CD4-positive, alpha-beta T cell (primary cell): Measurements from ENCODE around the gene KRTAP5-8. TPM values are rescaled to one million over a fixed set of nuclear protein-coding genes. Genes with fewer than 3 reads are reported as not detected.
"Not testable (repeated sequence)": the region's sequence is repeated elsewhere in the genome, so short reads cannot be mapped to it uniquely, and the experiment has no call there.

Experiments
- ATAC-seq: fragments of 200-7000 bp; cut with Tn5 transposase; one replicate; pipeline ENCODE4 v1.10.0; 2022; ENCODE audit warnings: mild to moderate bottlenecking; ENCODE audit not compliant: poor library complexity
- CTCF ChIA-PET: fragments of 350-600 bp; sonication (Branson Sonifier 250); formaldehyde crosslinking; loops from one replicate; lab custom pipeline; 2021; ENCODE audit warnings: antibody characterized with exemption, inconsistent platforms; lab: Charles Lee
- POLR2A ChIA-PET: fragments of 350-600 bp; sonication (Branson Sonifier 250); formaldehyde crosslinking; loops from one replicate; lab custom pipeline; 2021; ENCODE audit warnings: antibody characterized with exemption, inconsistent platforms; lab: Charles Lee
- DNase-seq, 14 experiments: peaks; one replicate each; pipeline ENCODE4 v3.0.0-alpha.2; 2013 to 2020; ENCODE audit warnings: mixed read lengths in 2 of 14
- H3K27ac ChIP-seq, 2 donors: one replicate each; pipeline versions ENCODE4 v1.5.1 to v1.7.0; 2013; ENCODE audit warnings: low read length in 2 of 2, low read depth in 1 of 2, mild to moderate bottlenecking in 1 of 2
- H3K27me3 ChIP-seq, 2 experiments: 1 replicate in 1 of 2; 2 replicates in 1 of 2; pipeline versions ENCODE4 v1.6.1 to v1.7.0; 2013; ENCODE audit warnings: low read length in 2 of 2, control low read depth in 1 of 2, mild to moderate bottlenecking in 1 of 2, moderate library complexity in 1 of 2; ENCODE audit not compliant: insufficient read depth in 2 of 2, control insufficient read depth in 1 of 2
- H3K36me3 ChIP-seq: one replicate; pipeline ENCODE4 v1.6.1; 2013; ENCODE audit warnings: low read length, control low read depth; ENCODE audit not compliant: insufficient read depth
- H3K4me1 ChIP-seq: one replicate; pipeline ENCODE4 v1.6.1; 2013; ENCODE audit warnings: low read length, control low read depth; ENCODE audit not compliant: insufficient read depth
- H3K4me3 ChIP-seq: one replicate; pipeline ENCODE4 v1.5.1; 2013; ENCODE audit warnings: mild to moderate bottlenecking, low read length, moderate library complexity
- H3K9me3 ChIP-seq, 2 experiments: 1 replicate in 1 of 2; 2 replicates in 1 of 2; pipeline versions ENCODE4 v1.6.1 to v1.7.0; 2013; ENCODE audit warnings: low read length in 2 of 2, mild to moderate bottlenecking in 2 of 2, control low read depth in 1 of 2, moderate library complexity in 1 of 2; ENCODE audit not compliant: control insufficient read depth in 1 of 2, insufficient read depth in 1 of 2
- H3K27ac Mint-ChIP-seq: one replicate; pipeline ENCODE4 v1.8.0; 2020; ENCODE audit warnings: mixed read lengths
- H3K27me3 Mint-ChIP-seq: one replicate; pipeline ENCODE4 v1.8.0; 2021; ENCODE audit warnings: mixed read lengths
- H3K36me3 Mint-ChIP-seq: one replicate; pipeline ENCODE4 v1.8.0; 2021; ENCODE audit warnings: low read depth, mixed read lengths
- H3K4me1 Mint-ChIP-seq: one replicate; pipeline ENCODE4 v1.8.0; 2021; ENCODE audit warnings: low read depth, mixed read lengths
- H3K4me3 Mint-ChIP-seq: one replicate; pipeline ENCODE4 v1.8.0; 2020; ENCODE audit warnings: mild to moderate bottlenecking, mixed read lengths
- H3K9me3 Mint-ChIP-seq: one replicate; pipeline ENCODE4 v1.8.0; 2020; ENCODE audit warnings: mixed read lengths
- intact Hi-C, 2 experiments: fragments of 100-400 bp; cut with DNase I in 1 of 2; cut with micrococcal nuclease in 1 of 2; formaldehyde crosslinking; loops; one replicate each; pipeline versions ENCODE4 v1.15.1 to v1.9.0; 2023 to 2025; cut with DNase I, micrococcal nuclease
- total RNA-seq, 174 experiments: library from RNA in 2 of 174; stranded (reverse) in 2 of 174; gene quantifications; one replicate each; pipeline ENCODE4 v1.2.3 and lab custom pipeline; 2021 to 2026
- TF ChIP-seq, protein P1 (sequence below): fragments of 200-600 bp; IDR thresholded peaks from one replicate; pipeline ENCODE4 v1.8.0; 2022; ENCODE audit warnings: antibody characterized with exemption, mild to moderate bottlenecking

The KRTAP5-8 gene
- total RNA-seq, 2 experiments from 2014 or later, result not detected

DNA sequence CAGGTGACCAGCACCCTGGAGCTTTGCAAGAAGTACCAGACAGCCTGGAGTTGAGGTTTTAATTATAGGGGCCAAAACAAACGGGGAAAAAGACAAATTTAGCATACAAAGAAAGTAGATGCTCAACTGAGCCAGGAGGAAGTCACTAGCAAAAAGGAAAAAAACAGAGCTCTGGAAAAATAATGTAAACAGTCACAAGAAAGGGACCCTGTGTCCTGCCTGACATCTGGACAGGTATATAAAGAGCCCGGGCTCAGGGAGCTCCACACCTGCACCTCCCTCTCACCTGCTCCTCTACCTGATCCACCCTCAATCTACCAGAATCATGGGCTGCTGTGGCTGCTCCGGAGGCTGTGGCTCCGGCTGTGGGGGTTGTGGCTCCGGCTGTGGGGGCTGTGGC lies 27.4 kb downstream of the KRTAP5-8 start, which contains the start of gene KRTAP5-10:
KRTAP5-10 (plus strand) TSS at position 301 of the 400 bp plus-strand sequence; CDS start at position 326, 25 bp downstream.
- no peaks in the 10 kb centered on the region for H3K9me3 Mint-ChIP-seq
- H3K27me3 ChIP-seq, result peaks cover 2 to 19% of the 10 kb centered on the region in 2 experiments
- POLR2A ChIA-PET, result no interaction called here
- intact Hi-C loops, result no loop called here
- no peak within 1 kb of the TSS for H3K27ac ChIP-seq
- no peaks in the 10 kb centered on the region for H3K9me3 ChIP-seq
- TF ChIP-seq, protein P1, sequence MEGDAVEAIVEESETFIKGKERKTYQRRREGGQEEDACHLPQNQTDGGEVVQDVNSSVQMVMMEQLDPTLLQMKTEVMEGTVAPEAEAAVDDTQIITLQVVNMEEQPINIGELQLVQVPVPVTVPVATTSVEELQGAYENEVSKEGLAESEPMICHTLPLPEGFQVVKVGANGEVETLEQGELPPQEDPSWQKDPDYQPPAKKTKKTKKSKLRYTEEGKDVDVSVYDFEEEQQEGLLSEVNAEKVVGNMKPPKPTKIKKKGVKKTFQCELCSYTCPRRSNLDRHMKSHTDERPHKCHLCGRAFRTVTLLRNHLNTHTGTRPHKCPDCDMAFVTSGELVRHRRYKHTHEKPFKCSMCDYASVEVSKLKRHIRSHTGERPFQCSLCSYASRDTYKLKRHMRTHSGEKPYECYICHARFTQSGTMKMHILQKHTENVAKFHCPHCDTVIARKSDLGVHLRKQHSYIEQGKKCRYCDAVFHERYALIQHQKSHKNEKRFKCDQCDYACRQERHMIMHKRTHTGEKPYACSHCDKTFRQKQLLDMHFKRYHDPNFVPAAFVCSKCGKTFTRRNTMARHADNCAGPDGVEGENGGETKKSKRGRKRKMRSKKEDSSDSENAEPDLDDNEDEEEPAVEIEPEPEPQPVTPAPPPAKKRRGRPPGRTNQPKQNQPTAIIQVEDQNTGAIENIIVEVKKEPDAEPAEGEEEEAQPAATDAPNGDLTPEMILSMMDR, result no peak
- CTCF ChIA-PET, result no interaction called here
- H3K4me1 Mint-ChIP-seq, result no peaks in the 10 kb centered on the region
- no peak within 1 kb of the TSS for H3K4me3 ChIP-seq
- H3K36me3 ChIP-seq, result no peaks in the 10 kb centered on the region
- H3K27me3 Mint-ChIP-seq, result peaks cover 51% of the 10 kb centered on the region
- H3K27ac Mint-ChIP-seq, result no peak within 1 kb of the TSS
- H3K4me1 ChIP-seq, result no peaks in the 10 kb centered on the region
- DNase-seq (no peak), ATAC-seq (no peak)
- H3K36me3 Mint-ChIP-seq, result no peaks in the 10 kb centered on the region
- no peak within 1 kb of the TSS for H3K4me3 Mint-ChIP-seq

DNA sequence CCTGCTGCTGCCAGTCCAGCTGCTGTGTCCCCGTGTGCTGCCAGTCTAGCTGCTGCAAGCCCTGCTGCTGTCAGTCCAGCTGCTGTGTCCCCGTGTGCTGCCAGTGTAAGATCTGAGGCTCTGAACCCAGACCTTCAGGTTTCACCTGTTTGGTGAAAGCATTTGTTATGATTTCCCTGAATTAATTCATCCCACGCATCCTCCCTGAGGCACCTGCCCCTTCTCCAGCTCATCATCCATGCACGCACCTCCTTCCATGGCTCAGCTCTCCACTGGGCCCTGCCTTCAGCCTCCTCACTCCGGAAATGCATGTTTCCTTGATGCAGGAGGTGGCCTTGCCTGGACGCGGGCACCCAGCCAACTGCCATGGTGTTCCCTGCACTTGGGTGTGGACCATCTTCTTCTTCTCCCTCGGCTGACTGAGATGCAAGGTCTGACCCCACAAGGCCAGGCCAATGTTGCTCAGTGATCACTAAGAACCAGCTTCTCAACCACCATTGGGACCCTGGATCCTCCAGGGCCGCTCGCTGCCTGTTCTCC lies 28.3 kb downstream of the KRTAP5-8 start:
- TF ChIP-seq, protein P1, result no peak
- Mint-ChIP-seq H3K27me3 (peaks cover 48% of the 10 kb centered on the region), H3K4me3 (no peak overlapping the region), H3K36me3 (no peaks in the 10 kb centered on the region), H3K4me1 (no peaks in the 10 kb centered on the region), H3K27ac (no peak overlapping the region), H3K9me3 (no peaks in the 10 kb centered on the region)
- Histone ChIP-seq H3K4me1 (no peaks in the 10 kb centered on the region), H3K27me3 (peaks cover 2 to 19% of the 10 kb centered on the region in 2 experiments), H3K4me3 (no peak overlapping the region), H3K9me3 (no peaks in the 10 kb centered on the region), H3K36me3 (no peaks in the 10 kb centered on the region), H3K27ac (no peak overlapping the region)
- ChIA-PET CTCF (no interaction called here), POLR2A (no interaction called here)
- intact Hi-C loops, result no loop called here
- DNase-seq, result no peak
- ATAC-seq, result no peak

DNA sequence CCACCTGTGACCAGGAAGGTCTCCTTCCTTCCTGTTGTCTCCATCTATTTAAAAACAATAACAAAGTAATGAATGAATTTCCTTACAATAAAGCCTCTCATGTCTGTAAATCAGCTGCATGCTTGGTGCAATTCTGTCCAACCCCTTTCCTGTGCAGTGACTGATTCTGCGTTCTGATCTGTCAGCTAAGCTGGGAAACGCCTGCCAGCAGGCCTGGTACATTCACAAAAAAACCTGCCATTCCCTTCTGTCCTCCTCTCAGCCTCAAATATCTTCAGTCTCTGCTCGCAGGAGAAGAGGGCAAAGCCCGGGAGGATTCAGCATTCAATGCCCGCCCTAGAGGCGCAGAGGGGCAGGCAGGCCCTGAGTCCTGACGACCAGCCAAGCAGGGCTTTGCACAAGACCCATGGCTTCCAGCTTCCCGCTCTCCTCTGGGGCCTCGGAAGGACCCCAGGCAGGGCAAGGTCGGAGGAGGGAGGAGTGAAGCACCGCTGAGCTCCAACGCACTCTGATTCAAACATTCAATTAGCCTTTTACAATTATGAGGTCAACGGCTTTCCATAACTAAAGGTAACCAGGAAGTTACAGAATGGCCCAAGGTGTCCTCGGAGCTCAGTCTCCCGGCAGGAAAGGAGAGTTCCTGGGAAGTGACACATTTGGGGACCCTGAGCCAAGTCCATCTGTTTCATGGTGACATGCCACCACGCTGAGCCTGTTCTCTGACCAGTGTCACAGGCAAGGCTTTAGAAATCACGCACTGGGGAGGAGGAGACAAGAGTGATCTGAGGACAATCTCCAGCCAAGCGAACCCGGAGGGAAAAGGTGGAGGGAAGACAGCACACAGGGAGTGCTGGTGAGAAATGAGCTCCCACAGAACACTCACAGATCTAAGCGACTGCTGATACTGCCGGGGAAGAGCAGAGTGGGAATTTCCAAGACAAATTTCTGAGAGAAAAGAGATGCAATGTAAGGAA lies 29.1 kb downstream of the KRTAP5-8 start:
- H3K27ac Mint-ChIP-seq, H3K9me3 Mint-ChIP-seq, H3K4me3 Mint-ChIP-seq, H3K36me3 ChIP-seq, H3K9me3 ChIP-seq, ATAC-seq, POLR2A ChIA-PET, intact Hi-C loops, H3K4me1 ChIP-seq, H3K36me3 Mint-ChIP-seq, CTCF ChIA-PET, H3K27ac ChIP-seq, H3K4me3 ChIP-seq, H3K4me1 Mint-ChIP-seq, DNase-seq: not testable (repeated sequence)
- H3K27me3 Mint-ChIP-seq, result peaks cover 43% of the 10 kb centered on the region
- peaks cover 2 to 19% of the 10 kb centered on the region in 2 experiments for H3K27me3 ChIP-seq

DNA sequence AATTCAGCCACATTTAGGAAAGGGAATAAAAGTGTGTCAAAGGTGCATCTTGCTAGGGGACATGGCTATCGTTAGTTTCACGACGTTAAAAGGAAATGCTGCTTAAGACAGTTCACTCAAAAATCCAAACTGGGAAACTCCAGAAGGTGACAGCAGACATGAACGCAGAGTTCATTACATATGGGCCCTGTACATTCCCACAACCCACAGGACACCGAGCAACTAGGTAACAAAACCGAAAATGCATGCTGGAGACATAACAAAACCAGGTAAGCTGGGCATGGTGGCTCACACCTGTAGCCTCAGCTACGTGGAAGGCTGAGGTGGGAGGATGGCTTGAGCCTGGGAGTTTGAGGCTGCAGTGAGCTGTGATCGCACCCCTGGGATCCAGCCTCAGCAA lies 29.8 kb downstream of the KRTAP5-8 start:
- H3K9me3 Mint-ChIP-seq, CTCF ChIA-PET, H3K36me3 ChIP-seq, ATAC-seq, H3K4me1 Mint-ChIP-seq, H3K4me3 Mint-ChIP-seq, intact Hi-C loops, H3K36me3 Mint-ChIP-seq, H3K4me1 ChIP-seq, H3K27ac ChIP-seq, H3K4me3 ChIP-seq, DNase-seq, POLR2A ChIA-PET, H3K27ac Mint-ChIP-seq, H3K9me3 ChIP-seq: not testable (repeated sequence)
- H3K27me3 ChIP-seq, result peaks cover 0 to 17% of the 10 kb centered on the region in 2 experiments
- peaks cover 38% of the 10 kb centered on the region for H3K27me3 Mint-ChIP-seq
